Type B pancreatic cell (in vitro differentiated cells): Measurements from ENCODE around the gene LEMD2. TPM values are rescaled to one million over a fixed set of nuclear protein-coding genes. Genes with fewer than 3 reads are reported as not detected.

ENCODE experiments used
- DNase-seq: peaks from one replicate; pipeline ENCODE4 v3.0.0; 2021; ENCODE audit warnings: mixed read lengths; ENCODE audit not compliant: unreplicated experiment; ENCODE audit errors: extremely low spot score
- H3K27ac Mint-ChIP-seq: 2 replicates; pipeline ENCODE4 v1.8.0; 2021; ENCODE audit warnings: mild to moderate bottlenecking, mixed read lengths
- H3K27me3 Mint-ChIP-seq: 2 replicates; pipeline ENCODE4 v1.8.0; 2021; ENCODE audit warnings: mixed read lengths
- H3K36me3 Mint-ChIP-seq: 2 replicates; pipeline ENCODE4 v1.8.0; 2021; ENCODE audit warnings: mixed read lengths
- H3K4me1 Mint-ChIP-seq: one replicate; pipeline ENCODE4 v1.8.0; 2021; ENCODE audit warnings: mixed read lengths; ENCODE audit not compliant: unreplicated experiment
- H3K4me3 Mint-ChIP-seq: 2 replicates; pipeline ENCODE4 v1.8.0; 2021; ENCODE audit warnings: mild to moderate bottlenecking, mixed read lengths
- H3K9me3 Mint-ChIP-seq: 2 replicates; pipeline ENCODE4 v1.8.0; 2021; ENCODE audit warnings: mixed read lengths
- CTCF ChIP-seq: fragments of 200-600 bp; sonication (generic); conservative IDR thresholded peaks from 2 replicates; pipeline ENCODE4 v1.5.0; 2021; ENCODE audit warnings: antibody characterized with exemption, mild to moderate bottlenecking
- total RNA-seq: library from RNA; stranded (reverse); gene quantifications from 2 replicates; pipeline ENCODE4 v1.2.1, GENCODE V29; 2021; ENCODE audit warnings: low replicate concordance

LEMD2 gene
- total RNA-seq, 1 donor from 2014 or later, result 64.7 TPM

- no peak for DNase-seq
- no peaks in the 10 kb centered on the region for H3K9me3 Mint-ChIP-seq
- H3K4me3 Mint-ChIP-seq, result no peak overlapping the region
- H3K27me3 Mint-ChIP-seq, result no peaks in the 10 kb centered on the region
- no peak for TF ChIP-seq CTCF
- no peak overlapping the region for H3K27ac Mint-ChIP-seq
- H3K36me3 Mint-ChIP-seq, result peaks cover 39% of the 10 kb centered on the region
- H3K4me1 Mint-ChIP-seq, result peaks cover 25% of the 10 kb centered on the region
These were observed 9.0 kb downstream of the LEMD2 start for GRCh38 chr6:33779895-33780294.

- DNase-seq, result no peak
- peaks cover 38% of the 10 kb centered on the region for H3K36me3 Mint-ChIP-seq
- H3K27me3 Mint-ChIP-seq, result no peaks in the 10 kb centered on the region
- H3K4me1 Mint-ChIP-seq, result peaks cover 19% of the 10 kb centered on the region
- H3K9me3 Mint-ChIP-seq, result no peaks in the 10 kb centered on the region
- no peak overlapping the region for H3K27ac Mint-ChIP-seq
- no peak overlapping the region for H3K4me3 Mint-ChIP-seq
- peak; percentile 49 for TF ChIP-seq CTCF
These were observed 9.6 kb downstream of the LEMD2 start for GRCh38 chr6:33779290-33779689.

- no peak overlapping the region for H3K27ac Mint-ChIP-seq
- no peak for DNase-seq
- peaks cover 32% of the 10 kb centered on the region for H3K36me3 Mint-ChIP-seq
- no peaks in the 10 kb centered on the region for H3K9me3 Mint-ChIP-seq
- no peaks in the 10 kb centered on the region for H3K27me3 Mint-ChIP-seq
- no peak overlapping the region for H3K4me3 Mint-ChIP-seq
- H3K4me1 Mint-ChIP-seq, result peaks cover 14% of the 10 kb centered on the region
- no peak for TF ChIP-seq CTCF
These were observed 10.3 kb downstream of the LEMD2 start for GRCh38 chr6:33778444-33779121.

GRCh38 chr6:33777398-33778388 is 11.2 kb downstream of the LEMD2 start:
- Mint-ChIP-seq H3K4me1 (peaks cover 19% of the 10 kb centered on the region), H3K27me3 (no peaks in the 10 kb centered on the region), H3K9me3 (no peaks in the 10 kb centered on the region), H3K36me3 (peaks cover 33% of the 10 kb centered on the region), H3K27ac (no peak overlapping the region), H3K4me3 (no peak overlapping the region)
- no peak for DNase-seq
- TF ChIP-seq CTCF, result no peak

- no peak for TF ChIP-seq CTCF
- Mint-ChIP-seq H3K27me3 (no peaks in the 10 kb centered on the region), H3K4me3 (no peak overlapping the region), H3K36me3 (peaks cover 29% of the 10 kb centered on the region), H3K4me1 (peaks cover 20% of the 10 kb centered on the region), H3K9me3 (no peaks in the 10 kb centered on the region), H3K27ac (no peak overlapping the region)
- DNase-seq, result no peak
These were observed 12.2 kb downstream of the LEMD2 start for GRCh38 chr6:33776764-33777163.
